Breast epithelium (tissue), 3 donors: ENCODE measurements around the gene COL18A1.

ENCODE experiments used
- CTCF ChIP-seq, 3 donors: fragments of 450-650 bp; IDR thresholded peaks; one replicate each; pipeline ENCODE4 v1.5.1; 2016 to 2017; ENCODE audit warnings: antibody characterized with exemption in 3 of 3, mild to moderate bottlenecking in 3 of 3, moderate library complexity in 3 of 3
- POLR2AphosphoS5 ChIP-seq, 3 donors: sonication (generic); formaldehyde crosslinking; IDR thresholded peaks; one replicate each; pipeline ENCODE4 v1.6.1; 2017; ENCODE audit warnings: antibody characterized with exemption in 3 of 3

GRCh38 chr21:45365608-45366241, 39.2 kb upstream of the COL18A1 start:
- TF ChIP-seq CTCF (IDR thresholded peaks at IDR 0.05), result no peak
- TF ChIP-seq POLR2AphosphoS5 (IDR thresholded peaks at IDR 0.05), result no peak
